GM12892 (cell line): ENCODE data around the gene ING1.
"Not testable (repeated sequence)": the region's sequence is repeated elsewhere in the genome, so short reads cannot be mapped to it uniquely, and the experiment has no call there.

Source experiments
- DNase-seq: peaks from one replicate; pipeline ENCODE4 v3.0.0; 2011; ENCODE audit not compliant: insufficient read length
- FAIRE-seq: peaks from 2 replicates; lab custom pipeline; 2011; peaks lifted over from hg19 to GRCh38; lab: Jason Lieb, UNC
- POLR2A ChIP-seq: IDR thresholded peaks from 2 replicates; pipeline ENCODE4 v1.6.1; 2011; ENCODE audit warnings: low read depth, low read length, control low read depth
- POLR2AphosphoS5 ChIP-seq: IDR thresholded peaks from 2 replicates; pipeline ENCODE4 v1.6.1; 2011; ENCODE audit warnings: low read depth, low read length, control low read depth
- TAF1 ChIP-seq: IDR thresholded peaks from 2 replicates; pipeline ENCODE4 v1.6.1; 2011; ENCODE audit warnings: low read depth, mild to moderate bottlenecking, control low read depth, low read length, borderline replicate concordance

ING1 gene

DNA sequence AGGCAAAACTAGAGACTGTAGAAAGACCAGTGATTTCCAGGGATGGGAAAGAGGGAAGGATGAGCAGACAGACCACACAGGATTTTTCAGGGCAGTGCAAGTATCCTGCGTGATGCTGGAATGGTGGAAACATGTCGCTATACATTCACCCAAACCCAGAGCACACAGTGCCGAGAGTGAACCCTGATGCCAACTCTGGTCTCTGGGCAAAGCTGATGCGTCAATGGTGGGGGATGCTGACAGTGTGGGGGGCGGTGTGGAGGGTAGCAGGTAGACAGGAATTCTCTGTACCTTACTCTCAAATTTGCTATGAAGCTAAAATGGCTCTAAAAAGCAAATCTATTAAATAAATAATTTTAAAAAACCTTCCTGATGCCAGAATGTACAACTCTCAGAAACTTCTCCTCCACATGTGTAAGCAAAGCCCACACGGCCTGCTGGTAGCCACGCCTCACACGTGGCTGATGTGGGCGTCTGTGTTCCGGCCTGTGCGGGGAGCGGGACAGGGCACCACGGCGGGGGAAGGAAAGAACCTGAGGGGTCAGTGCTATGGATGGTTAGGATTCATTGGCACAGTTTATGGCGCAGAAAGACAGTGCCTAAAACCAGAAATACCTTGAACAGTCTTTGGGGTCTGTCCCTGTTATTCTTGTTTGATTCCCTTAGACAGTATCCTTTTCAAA, 31.5 kb upstream of the ING1 start:
- no peak for TF ChIP-seq POLR2A
- TF ChIP-seq TAF1 = no peak
- no peak for TF ChIP-seq POLR2AphosphoS5
- DNase-seq = no peak
- no peak for FAIRE-seq

- FAIRE-seq (no peak), DNase-seq (no peak)
- TF ChIP-seq TAF1 = no peak
- no peak for TF ChIP-seq POLR2AphosphoS5
Measured at GRCh38 chr13:110682746-110683145, 30.8 kb upstream of the ING1 start.

GRCh38 chr13:110683203-110683883, 30.2 kb upstream of the ING1 start:
- no peak for TF ChIP-seq POLR2A
- no peak for TF ChIP-seq TAF1
- no peak for TF ChIP-seq POLR2AphosphoS5
- no peak for FAIRE-seq
- DNase-seq = no peak

- TF ChIP-seq POLR2A (no peak), POLR2AphosphoS5 (no peak), TAF1 (no peak)
- DNase-seq (no peak), FAIRE-seq (no peak)
Measured at GRCh38 chr13:110683921-110684320, 29.6 kb upstream of the ING1 start.

GRCh38 chr13:110684388-110685056, 29.0 kb upstream of the ING1 start:
- FAIRE-seq = no peak
- TF ChIP-seq POLR2AphosphoS5 (no peak), TAF1 (no peak), POLR2A (no peak)
- DNase-seq = no peak

- TF ChIP-seq POLR2AphosphoS5 (no peak), TAF1 (no peak)
- no peak for DNase-seq
- no peak for FAIRE-seq
Measured at GRCh38 chr13:110685305-110686020, 28.0 kb upstream of the ING1 start.

- no peak for TF ChIP-seq POLR2A
- no peak for TF ChIP-seq TAF1
- TF ChIP-seq POLR2AphosphoS5 = no peak
- FAIRE-seq (no peak), DNase-seq (no peak)
Measured at GRCh38 chr13:110687736-110688135, 25.8 kb upstream of the ING1 start.

- TF ChIP-seq POLR2A = no peak
- TF ChIP-seq POLR2AphosphoS5 = no peak
- no peak for TF ChIP-seq TAF1
- FAIRE-seq (no peak), DNase-seq (no peak)
Measured at GRCh38 chr13:110689041-110689440, 24.5 kb upstream of the ING1 start.

- TF ChIP-seq POLR2A (no peak), POLR2AphosphoS5 (no peak), TAF1 (no peak)
- FAIRE-seq (no peak), DNase-seq (no peak)
Measured at GRCh38 chr13:110689711-110690110, 23.8 kb upstream of the ING1 start.

DNA sequence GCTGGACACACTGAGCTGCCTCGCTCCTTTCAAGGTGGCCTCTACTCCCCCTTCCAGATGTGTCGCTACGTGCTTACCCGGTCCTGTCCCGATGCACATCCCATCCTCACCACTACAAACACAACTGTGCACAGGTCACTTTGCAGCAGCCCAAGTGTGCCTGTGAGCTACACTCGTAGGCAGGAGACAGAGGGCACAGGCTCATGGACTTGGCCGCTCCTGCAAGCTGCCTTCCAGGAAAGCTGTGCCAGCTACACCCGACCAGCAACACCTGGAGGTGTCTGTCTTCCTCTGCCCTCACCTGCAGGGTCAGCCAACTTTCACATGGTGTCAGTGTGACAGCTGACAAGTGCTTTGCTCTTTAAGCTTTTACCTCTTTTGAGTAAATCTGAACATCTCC, 23.0 kb upstream of the ING1 start:
- no peak for TF ChIP-seq POLR2AphosphoS5
- TF ChIP-seq POLR2A = no peak
- TF ChIP-seq TAF1 = no peak
- DNase-seq (no peak), FAIRE-seq (no peak)

DNA sequence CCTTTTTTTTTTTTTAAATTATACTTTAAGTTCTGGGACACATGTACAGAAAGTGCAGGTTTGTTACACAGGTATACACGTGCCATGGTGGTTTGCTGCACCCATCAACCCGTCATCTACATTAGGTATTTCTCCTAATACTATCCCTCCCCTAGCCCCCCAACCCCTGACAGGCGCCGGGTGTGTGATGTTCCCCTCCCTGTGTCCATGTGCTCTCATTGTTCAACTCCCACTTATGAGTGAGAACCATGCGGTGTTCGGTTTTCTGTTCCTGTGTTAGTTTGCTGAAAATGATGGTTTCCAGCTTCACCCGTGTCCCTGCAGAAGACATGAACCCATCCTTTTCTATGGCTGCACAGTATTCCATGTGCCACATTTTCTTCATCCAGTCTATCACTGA, 17.7 kb upstream of the ING1 start:
- not testable (repeated sequence) for DNase-seq, FAIRE-seq

GRCh38 chr13:110696776-110697175, 16.7 kb upstream of the ING1 start:
- no peak for DNase-seq
- FAIRE-seq = no peak

More at GRCh38 chr13:110696776-110697175, 16.7 kb upstream of the ING1 start:
- TF ChIP-seq POLR2AphosphoS5 (no peak), TAF1 (no peak), POLR2A (no peak)
